HepG2 (cell line): Measurements from ENCODE around the gene CSDE1. TPM values are rescaled to one million over a fixed set of nuclear protein-coding genes. Genes with fewer than 3 reads are reported as not detected.
"Not testable (repeated sequence)": the region's sequence is repeated elsewhere in the genome, so short reads cannot be mapped to it uniquely, and the experiment has no call there.

Source experiments
- ATAC-seq: fragments of 200-7000 bp; cut with Tn5 transposase; 3 replicates; pipeline ENCODE4 v1.9.1; 2020; ENCODE audit warnings: mild to moderate bottlenecking, moderate library complexity
- BruUV-seq: library from RNA; stranded (reverse); fragments of 400-500 nt; replicated peaks from 2 replicates; lab custom pipeline; 2021; lab: Mats Ljungman, UMichigan
- CTCF ChIA-PET: fragments of 300-600 bp; formaldehyde crosslinking; extraction: SDS; loops from one replicate; lab custom pipeline; 2021; ENCODE audit warnings: low total read pairs, inconsistent platforms, low intra/inter-chr PET ratio; lab: Yijun Ruan, JAX
- POLR2A ChIA-PET: fragments of 350-600 bp; sonication (Branson Sonifier 250); formaldehyde crosslinking; loops from one replicate; lab custom pipeline; 2020; ENCODE audit warnings: antibody characterized with exemption, inconsistent platforms; lab: Yijun Ruan, JAX
- DNase-seq: peaks from one replicate; pipeline ENCODE4 v3.0.0-alpha.2; 2015; ENCODE audit warnings: low spot score
- FAIRE-seq: peaks from 3 replicates; lab custom pipeline; 2011; peaks lifted over from hg19 to GRCh38; lab: Jason Lieb, UNC
- H2AFZ ChIP-seq: one replicate; pipeline ENCODE4 v1.6.1; 2011; ENCODE audit warnings: low read length, inconsistent platforms
- H3K27ac ChIP-seq: fragments of 300-600 bp; 3 replicates; pipeline ENCODE4 v1.8.0; 2011; ENCODE audit warnings: mixed run types, mild to moderate bottlenecking, mixed read lengths, low read length, inconsistent platforms; ENCODE audit not compliant: insufficient read depth; ENCODE audit errors: extremely low read length
- H3K27me3 ChIP-seq, 2 experiments: fragments of 200-600 bp in 1 of 2; 2 replicates in 1 of 2; 3 replicates in 1 of 2; pipeline versions ENCODE4 v1.6.0 to v1.8.0; 2011; ENCODE audit warnings: low read length in 2 of 2, mild to moderate bottlenecking in 2 of 2, moderate library complexity in 2 of 2, inconsistent platforms in 1 of 2; ENCODE audit not compliant: insufficient read depth in 2 of 2, control insufficient read depth in 1 of 2
- H3K36me3 ChIP-seq, 2 experiments: fragments of 200-600 bp in 1 of 2; replicated peaks in 1 of 2; 2 replicates in 1 of 2; 3 replicates in 1 of 2; pipeline versions ENCODE4 v1.5.1 to v1.8.0; 2011; ENCODE audit warnings: low read length in 2 of 2, inconsistent platforms in 1 of 2; ENCODE audit not compliant: insufficient read depth in 2 of 2, control insufficient read depth in 1 of 2
- H3K4me1 ChIP-seq: 2 replicates; pipeline ENCODE4 v1.5.1; 2012; ENCODE audit warnings: low read length, inconsistent platforms; ENCODE audit not compliant: insufficient read depth
- H3K4me2 ChIP-seq: 2 replicates; pipeline ENCODE4 v1.6.0; 2011; ENCODE audit warnings: low read depth, low read length, inconsistent platforms
- H3K4me3 ChIP-seq, 3 experiments: fragments of 200-600 bp in 1 of 3; sonication (generic), shearing (Covaris generic) in 1 of 3; replicated peaks in 1 of 3; 2 replicates each; pipeline ENCODE4 v1.5.1; 2011 to 2016; ENCODE audit warnings: low read length in 3 of 3, inconsistent platforms in 2 of 3, low read depth in 2 of 3, mild to moderate bottlenecking in 2 of 3, control low read depth in 1 of 3, mixed read lengths in 1 of 3; ENCODE audit not compliant: insufficient read depth in 1 of 3
- H3K79me2 ChIP-seq: one replicate; pipeline ENCODE4 v1.6.1; 2011; ENCODE audit warnings: low read length, inconsistent platforms; ENCODE audit not compliant: insufficient read depth
- H3K9ac ChIP-seq: 2 replicates; pipeline ENCODE4 v1.6.0; 2011; ENCODE audit warnings: mild to moderate bottlenecking, low read depth, low read length, inconsistent platforms; ENCODE audit not compliant: insufficient read depth
- H3K9me3 ChIP-seq: 2 replicates; pipeline ENCODE4 v1.5.1; 2012; ENCODE audit warnings: mild to moderate bottlenecking, low read length
- H4K20me1 ChIP-seq: 2 replicates; pipeline ENCODE4 v1.6.0; 2011; ENCODE audit warnings: inconsistent platforms, mild to moderate bottlenecking, low read length, moderate library complexity; ENCODE audit not compliant: insufficient read depth
- ELK4 ChIP-seq: sonication (generic); formaldehyde crosslinking; IDR thresholded peaks from 2 replicates; pipeline ENCODE4 v1.9.0; 2021; ENCODE audit warnings: missing genetic modification reagents, borderline replicate concordance
- RBM22 ChIP-seq: fragments of 200-400 bp; formaldehyde crosslinking; optimal IDR thresholded peaks from 2 replicates; pipeline ENCODE3; 2017; ENCODE audit warnings: mild to moderate bottlenecking, low read length, moderate library complexity
- ZMAT3 ChIP-seq: sonication (generic); formaldehyde crosslinking; conservative IDR thresholded peaks from 2 replicates; pipeline ENCODE4 v1.7.0; 2021; ENCODE audit warnings: missing genetic modification reagents
- WGBS: methylation state at CpG from one replicate; pipeline ENCODE4 v1.1.6; 2017; ENCODE audit warnings: low lambda C conversion rate; 5-methylcytosine and 5-hydroxymethylcytosine counted together
- in situ Hi-C: cut with HindIII; loops from 2 replicates; pipeline ENCODE4 v1.10.0; 2017; ENCODE audit warnings: low pct_unique_long_range_greater_than_20kb; ENCODE audit not compliant: extremely low pct_ligation_motif_present
- intact Hi-C: fragments of 100-400 bp; cut with micrococcal nuclease; formaldehyde crosslinking; loops from one replicate; pipeline ENCODE4 v1.10.0; 2022; ENCODE audit not compliant: unreplicated experiment
- polyA plus RNA-seq, 8 experiments: library from polyadenylated mRNA; depleted of rRNA in 3 of 8; stranded (reverse) in 7 of 8; unstranded in 1 of 8; fragments of >200 nt; fragmentation: Illumina TruSeq in 4 of 8; extraction: Trizol in 4 of 8; gene quantifications; 2 replicates each; pipeline versions ENCODE4 v1.2.1 to v1.2.3, GENCODE V29; 2011 to 2016; ENCODE audit warnings: low read depth in 4 of 8, missing spikeins in 1 of 8, mixed read lengths in 1 of 8; ENCODE audit not compliant: insufficient read depth in 1 of 8
- total RNA-seq, 5 experiments: library from RNA; depleted of rRNA; stranded (reverse); fragments of >200 nt; fragmentation: Illumina TruSeq; extraction: Trizol; gene quantifications; 2 replicates each; pipeline ENCODE4 v1.2.3, GENCODE V29; 2016; ENCODE audit warnings: low read depth in 1 of 5

The CSDE1 gene
- total and polyA plus RNA-seq, 2 of the 13 experiments (the other 11 are each of a cell fraction or from before 2014, with no cell fraction given) = 150 to 313 TPM

- H2AFZ ChIP-seq, H3K4me3 ChIP-seq, H3K27me3 ChIP-seq, H3K9me3 ChIP-seq, intact Hi-C loops, FAIRE-seq, H4K20me1 ChIP-seq, DNase-seq, CTCF ChIA-PET, BruUV-seq, H3K4me1 ChIP-seq, ATAC-seq, H3K9ac ChIP-seq, H3K27ac ChIP-seq, H3K36me3 ChIP-seq, H3K79me2 ChIP-seq, H3K4me2 ChIP-seq, POLR2A ChIA-PET, in situ Hi-C loops: not testable (repeated sequence)
- no CpG with 5 or more reads among the region's 33 CpGs for WGBS
These were observed 46.7 kb upstream of the CSDE1 start for GRCh38 chr1:114804449-114804848.

DNA sequence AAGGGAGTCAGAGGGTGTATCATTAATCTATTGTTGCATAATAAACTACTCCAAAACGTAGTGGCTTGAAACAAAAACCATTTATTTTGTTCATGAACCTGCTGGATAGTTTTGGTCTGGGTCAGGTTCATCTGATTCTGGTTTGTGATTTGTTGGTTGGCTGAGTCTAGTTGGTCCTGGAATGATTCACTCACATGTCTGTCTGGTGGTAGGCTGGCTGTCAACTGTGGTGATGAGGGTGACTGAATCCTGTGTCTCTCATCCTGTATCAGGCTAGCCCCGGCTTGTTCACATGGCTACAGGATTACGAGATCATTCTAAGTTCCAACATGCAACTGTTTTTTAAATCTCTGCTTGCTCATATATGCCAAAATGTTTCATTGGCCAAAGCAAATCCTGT lies 45.2 kb upstream of the CSDE1 start:
- no peak overlapping the region for H2AFZ ChIP-seq
- no peak for DNase-seq
- ATAC-seq = no peak
- no TSS peak for BruUV-seq
- H3K36me3 ChIP-seq = no peaks in the 10 kb centered on the region
- POLR2A ChIA-PET = no interaction called here
- H3K9me3 ChIP-seq = no peaks in the 10 kb centered on the region
- H3K9ac ChIP-seq = no peak overlapping the region
- CTCF ChIA-PET = no interaction called here
- in situ Hi-C loops = no loop called here
- no peak for FAIRE-seq
- H3K27ac ChIP-seq = no peak overlapping the region
- H3K27me3 ChIP-seq = peaks cover 0 to 4% of the 10 kb centered on the region in 2 experiments; a peak in 1 of 5 replicates
- no peak overlapping the region for H3K4me3 ChIP-seq
- no peaks in the 10 kb centered on the region for H4K20me1 ChIP-seq
- TF ChIP-seq RBM22 (no peak), ELK4 (no peak), ZMAT3 (CRISPR knock-in tag) (no peak)
- H3K4me2 ChIP-seq = no peak overlapping the region
- H3K79me2 ChIP-seq = no peaks in the 10 kb centered on the region
- H3K4me1 ChIP-seq = no peaks in the 10 kb centered on the region
- intact Hi-C loops = no loop called here
- 4% methylated on average over 3 of the region's 3 CpGs for WGBS
